Activated T-cell treated with anti-CD3 and anti-CD28 coated beads for 1 hour (primary cell): ENCODE measurements around the gene PTRH2.

Source experiments
- DNase-seq: peaks from one replicate; pipeline ENCODE4 v3.0.0-alpha.2; 2020; ENCODE audit warnings: low read depth

The PTRH2 gene

GRCh38 chr17:59719526-59719925, 12.3 kb upstream of the PTRH2 start:
- DNase-seq, result no peak

GRCh38 chr17:59716427-59716826, 9.2 kb upstream of the PTRH2 start:
- no peak for DNase-seq

- DNase-seq, result no peak
Measured at GRCh38 chr17:59714255-59714654, 7.0 kb upstream of the PTRH2 start.

DNA sequence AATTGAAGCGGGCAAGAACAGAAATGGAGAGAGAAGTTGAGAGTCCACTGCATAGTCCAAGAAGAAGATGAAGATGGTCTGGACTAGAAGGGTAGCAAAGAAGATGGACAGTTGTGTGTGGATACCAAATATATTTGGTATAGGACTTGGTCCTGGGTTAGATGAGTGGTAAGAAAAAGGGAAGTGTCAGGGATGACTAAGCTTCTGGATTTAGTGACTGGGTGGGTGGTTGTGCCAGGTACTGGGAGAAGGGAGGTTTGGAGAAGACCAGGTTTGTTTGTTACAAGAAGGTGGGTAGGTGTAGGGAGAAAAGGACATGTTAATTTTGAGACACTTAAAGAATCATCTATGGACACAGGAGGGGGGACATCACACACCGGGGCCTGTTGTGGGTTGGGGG, 5.6 kb upstream of the PTRH2 start:
- DNase-seq, result no peak

GRCh38 chr17:59711936-59712335, 4.7 kb upstream of the PTRH2 start:
- no peak for DNase-seq

- DNase-seq, result no peak
Measured at GRCh38 chr17:59707971-59708430, 771 bp upstream of the PTRH2 start.

DNA sequence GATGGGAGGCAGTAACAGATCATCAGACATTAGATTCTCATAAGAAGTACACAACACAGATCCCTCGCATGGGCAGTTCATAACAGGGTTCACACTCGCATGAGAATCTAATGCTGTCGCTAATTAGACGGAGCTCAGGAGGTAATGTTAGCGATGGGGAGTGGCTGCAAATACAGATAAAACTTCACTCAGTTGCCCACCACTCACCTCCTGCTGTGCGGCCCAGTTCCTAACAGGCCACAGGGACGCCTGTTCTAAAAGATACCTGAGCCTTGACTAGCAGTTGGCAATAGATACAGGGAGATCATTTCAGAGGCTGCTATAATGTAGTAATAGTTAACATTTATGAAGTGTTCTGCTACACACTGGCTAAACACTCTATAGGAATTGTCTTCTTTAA, 4.9 kb downstream of the PTRH2 start:
- DNase-seq, result no peak

GRCh38 chr17:59699786-59700185, 7.4 kb downstream of the PTRH2 start:
- no peak for DNase-seq

- no peak for DNase-seq
Measured at GRCh38 chr17:59699218-59699617, 8.0 kb downstream of the PTRH2 start.

GRCh38 chr17:59698143-59698542, 9.1 kb downstream of the PTRH2 start:
- DNase-seq, result no peak

- no peak for DNase-seq
Measured at GRCh38 chr17:59696682-59697277, 10.4 kb downstream of the PTRH2 start.

DNA sequence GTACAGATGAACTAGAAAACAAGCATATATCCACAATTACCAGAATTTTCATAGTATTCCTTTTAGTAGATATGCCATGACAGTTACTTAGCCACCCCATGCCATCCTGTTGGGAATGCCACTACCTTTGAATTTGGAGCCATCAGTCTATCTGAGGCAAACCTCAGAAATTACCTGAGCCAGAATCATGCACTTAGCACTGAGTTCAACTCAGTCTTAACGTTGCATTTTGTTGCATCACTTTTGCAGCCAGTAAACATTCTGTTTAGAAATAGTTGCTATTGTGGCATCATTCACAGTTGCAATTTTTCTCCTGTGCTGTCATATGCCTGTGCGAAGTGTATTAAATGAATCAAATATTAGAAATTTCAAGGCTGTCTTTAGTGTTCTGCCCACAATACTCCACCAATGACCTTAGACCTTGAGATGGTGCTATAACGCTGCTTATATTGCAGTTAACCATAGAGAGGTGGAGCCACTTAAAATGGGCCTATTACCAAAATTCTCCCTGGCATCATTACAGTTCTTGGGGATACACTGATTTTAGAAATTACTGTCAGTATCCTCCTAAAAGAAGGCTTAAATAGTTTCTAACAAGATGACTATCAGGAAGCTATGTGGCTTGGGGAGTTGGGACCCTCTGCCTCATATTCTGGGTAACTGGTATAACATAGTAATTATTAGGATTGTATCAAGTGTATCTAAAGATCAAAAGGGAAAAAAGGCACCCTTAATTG, 11.1 kb downstream of the PTRH2 start:
- DNase-seq, result no peak

DNA sequence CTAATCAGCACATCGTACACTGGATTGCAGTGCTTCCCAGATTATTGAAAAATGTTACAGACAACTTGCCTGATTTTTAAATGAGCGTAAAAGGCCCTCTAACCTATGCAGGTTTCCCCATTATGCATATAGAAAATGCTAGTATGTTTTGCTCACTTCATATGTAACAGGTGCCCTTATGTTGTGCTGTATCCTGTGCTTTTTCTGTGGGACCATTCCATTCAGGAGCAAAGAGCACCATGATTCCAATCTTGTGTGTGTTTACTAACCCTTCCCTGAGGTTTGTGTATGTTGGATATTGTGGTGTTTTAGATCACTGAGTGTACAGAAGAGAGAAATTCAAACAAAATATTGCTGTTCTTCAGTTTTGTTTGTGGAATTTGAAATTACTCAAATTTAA, 12.9 kb downstream of the PTRH2 start:
- no peak for DNase-seq

DNA sequence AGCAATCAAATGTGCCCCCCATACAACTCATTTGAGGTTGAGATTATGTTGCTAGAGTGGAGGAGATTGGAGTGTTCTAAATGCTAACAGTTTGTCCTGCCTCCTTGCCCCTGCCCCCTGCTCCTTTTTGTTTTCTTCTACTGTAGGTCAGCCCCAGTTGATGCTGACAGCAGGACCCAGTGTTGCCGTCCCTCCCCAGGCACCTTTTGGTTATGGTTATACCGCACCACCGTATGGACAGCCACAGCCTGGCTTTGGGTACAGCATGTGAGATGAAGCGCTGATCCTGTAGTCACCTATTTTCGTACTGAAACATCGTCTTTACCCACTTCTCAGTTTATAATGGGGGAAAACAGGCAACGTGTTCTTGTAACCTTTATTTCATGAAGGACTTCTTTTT, 13.6 kb downstream of the PTRH2 start:
- no peak for DNase-seq

GRCh38 chr17:59688496-59688895, 18.7 kb downstream of the PTRH2 start:
- DNase-seq, result no peak

GRCh38 chr17:59688008-59688407, 19.2 kb downstream of the PTRH2 start:
- no peak for DNase-seq

DNA sequence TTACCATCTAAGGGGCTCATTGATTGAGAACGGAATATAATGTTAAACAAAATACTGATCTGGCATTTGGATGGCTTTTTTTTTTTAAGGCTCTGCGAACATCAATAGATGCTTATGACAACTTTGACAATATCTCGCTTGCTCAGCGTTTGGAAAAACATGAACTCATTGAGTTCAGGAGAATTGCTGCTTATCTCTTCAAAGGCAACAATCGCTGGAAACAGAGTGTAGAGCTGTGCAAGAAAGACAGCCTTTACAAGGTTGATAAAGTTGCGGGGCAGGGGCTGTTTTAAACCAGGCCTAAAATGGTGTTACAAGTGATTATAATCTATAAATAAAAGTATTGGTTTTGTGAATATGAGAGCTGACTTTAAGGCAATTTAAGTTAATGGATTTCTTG, 22.3 kb downstream of the PTRH2 start:
- DNase-seq, result no peak

- no peak for DNase-seq
Measured at GRCh38 chr17:59683283-59683682, 23.9 kb downstream of the PTRH2 start.

DNA sequence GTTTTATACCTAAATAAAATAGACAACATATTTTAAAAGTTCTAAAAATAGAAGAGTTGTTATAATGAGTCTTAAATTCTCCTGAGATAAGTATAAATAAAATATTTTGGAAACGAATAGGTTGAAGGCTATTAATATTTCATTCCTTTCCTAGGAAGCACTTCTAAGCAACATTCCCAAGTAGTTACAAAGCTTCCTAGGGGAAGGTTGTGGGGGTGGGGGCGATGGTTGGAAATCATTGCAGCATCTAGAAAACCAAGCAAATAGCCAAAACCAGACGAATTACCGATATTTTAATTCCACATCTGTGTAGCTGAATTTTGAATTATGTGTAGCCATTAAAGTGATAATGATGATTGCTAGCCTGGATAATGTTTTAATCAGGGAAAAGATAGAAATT, 26.9 kb downstream of the PTRH2 start:
- no peak for DNase-seq

DNA sequence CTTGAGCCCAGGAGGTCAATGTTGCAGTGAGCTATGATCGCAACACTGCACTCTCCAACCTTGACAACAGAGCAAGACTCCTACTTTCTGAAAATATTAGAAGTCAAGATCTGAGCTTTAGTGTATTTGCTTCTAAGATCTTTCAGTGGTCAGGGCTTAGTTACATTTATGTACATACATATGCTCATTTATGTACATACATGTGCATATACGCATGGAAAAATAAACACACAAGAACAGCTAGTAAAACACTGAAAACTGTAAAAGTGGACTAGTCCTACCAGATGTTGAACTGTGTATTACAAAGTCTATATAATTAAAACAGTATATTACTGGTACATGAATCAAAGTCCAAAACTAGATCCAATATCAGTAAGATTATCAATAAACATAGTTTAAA, 28.3 kb downstream of the PTRH2 start:
- no peak for DNase-seq

DNA sequence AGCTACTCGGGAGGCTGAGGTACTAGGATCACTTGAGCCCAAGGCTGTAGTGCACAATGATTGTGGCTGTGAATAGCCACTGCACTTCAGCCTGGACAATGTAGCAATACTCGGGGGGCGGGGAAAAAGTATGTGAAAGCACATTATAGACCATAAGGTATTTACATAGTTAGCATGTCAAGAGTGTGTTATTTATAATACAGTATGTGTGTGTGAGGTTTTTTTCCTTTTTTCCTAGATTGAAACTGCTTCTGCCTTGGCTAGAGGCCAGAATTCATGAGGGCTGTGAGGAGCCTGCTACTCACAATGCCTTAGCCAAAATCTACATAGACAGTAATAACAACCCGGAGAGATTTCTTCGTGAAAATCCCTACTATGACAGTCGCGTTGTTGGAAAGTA, 30.5 kb downstream of the PTRH2 start:
- no peak for DNase-seq

DNA sequence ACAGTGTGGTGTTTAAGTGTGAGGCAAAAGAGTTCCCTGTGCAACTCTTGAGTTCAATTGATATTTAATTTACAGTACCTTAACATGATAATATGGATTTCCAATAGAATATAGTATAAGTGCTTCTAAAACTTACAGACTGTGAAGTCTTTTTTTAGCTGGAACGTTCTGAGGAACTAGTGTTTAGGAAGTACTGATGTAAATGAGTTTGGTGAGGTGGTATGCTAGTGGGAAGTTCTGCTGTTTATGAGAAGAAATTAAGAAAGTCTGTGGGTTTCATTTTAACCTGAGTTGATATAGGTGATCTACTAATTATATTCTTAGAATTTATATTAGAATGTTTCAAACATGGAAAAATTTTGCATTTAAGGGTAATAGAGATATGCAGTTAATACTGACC, 32.0 kb downstream of the PTRH2 start:
- DNase-seq, result no peak

DNA sequence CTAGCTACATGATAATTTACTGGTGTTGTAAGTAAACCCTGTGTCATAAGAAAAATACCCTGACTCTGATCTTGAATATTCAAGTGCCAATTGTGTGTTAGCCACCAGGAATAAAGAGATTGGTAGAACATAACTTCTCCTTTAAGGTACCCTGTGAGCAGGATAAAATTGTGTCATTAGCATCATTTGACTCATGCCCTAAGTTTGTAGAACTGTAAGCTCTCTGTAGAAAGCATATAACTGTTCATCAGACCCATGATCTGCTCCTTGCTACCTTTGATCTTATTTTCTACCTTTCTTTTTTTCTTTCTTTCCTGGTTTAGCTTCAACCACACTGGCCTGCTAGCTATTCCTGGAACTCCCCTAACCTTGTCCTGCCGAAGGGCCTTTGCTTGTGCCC, 35.8 kb downstream of the PTRH2 start:
- DNase-seq, result no peak

- no peak for DNase-seq
Measured at GRCh38 chr17:59669944-59670343, 37.3 kb downstream of the PTRH2 start.
